Measurements from ENCODE around the gene CCR7. TPM values are rescaled to one million over a fixed set of nuclear protein-coding genes. Genes with fewer than 3 reads are reported as not detected.

CCR7 gene
- total RNA-seq, 1 experiment from 2014 or later, result 0.30 TPM

DNA sequence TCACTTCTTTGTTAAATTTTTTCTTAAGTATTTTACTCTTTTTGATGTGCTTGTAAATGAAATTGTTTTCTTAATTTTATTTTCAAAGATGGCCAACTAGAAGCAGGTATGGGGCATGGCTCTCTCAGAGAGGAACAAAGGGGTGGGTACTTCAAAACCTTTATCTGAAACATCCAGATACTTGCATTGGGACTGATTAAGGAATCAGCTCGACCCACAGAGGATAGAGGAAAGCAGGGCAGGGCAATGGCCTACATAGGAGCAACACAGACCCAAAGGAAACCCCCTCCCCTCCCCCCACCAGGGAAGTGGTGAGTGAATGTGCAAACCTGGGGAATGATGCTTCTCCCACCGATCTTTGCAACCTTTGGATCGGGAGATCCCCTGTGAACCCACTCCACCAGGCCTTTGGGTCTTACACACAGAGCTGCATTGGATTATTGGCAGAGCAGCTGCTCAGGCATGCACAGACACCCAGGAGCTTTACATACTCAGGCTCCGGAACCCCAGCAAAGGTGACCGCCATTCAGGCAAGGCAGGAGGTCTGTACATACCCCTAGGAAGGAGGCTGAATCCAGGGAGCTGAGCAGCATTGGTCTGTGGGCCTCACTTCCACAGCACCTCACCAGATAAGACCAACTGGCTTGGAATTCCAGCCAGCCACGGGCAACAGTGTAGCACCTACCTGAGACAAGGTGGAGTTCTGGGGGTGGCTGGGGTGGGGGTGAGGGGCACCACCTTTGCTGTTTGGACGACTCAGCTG is 3.0 kb upstream of the CCR7 start:
- ChIA-PET POLR2A (ENCODE audit: low non-redundant PET) (no interaction called here), CTCF (no interaction called here)
- no peak overlapping the region for H3K4me3 ChIP-seq (ENCODE audit: low read depth, low read length, poor library complexity, severe bottlenecking)
- H3K4me1 ChIP-seq (ENCODE audit: insufficient read depth, low read length, poor library complexity, severe bottlenecking), result no peaks in the 10 kb centered on the region
- H3K27ac ChIP-seq (ENCODE audit: low read depth, low read length, poor library complexity, severe bottlenecking), result no peak overlapping the region
- no peaks in the 10 kb centered on the region for H3K36me3 ChIP-seq (ENCODE audit: insufficient read depth, low read length, poor library complexity, severe bottlenecking)
- intact Hi-C loops (cut with micrococcal nuclease; ENCODE audit: unreplicated experiment), result loop anchor here (10.0 kb wide), 1 partner anchor 213 kb away; no protein-coding TSS in a partner anchor
- TF ChIP-seq, protein P1, sequence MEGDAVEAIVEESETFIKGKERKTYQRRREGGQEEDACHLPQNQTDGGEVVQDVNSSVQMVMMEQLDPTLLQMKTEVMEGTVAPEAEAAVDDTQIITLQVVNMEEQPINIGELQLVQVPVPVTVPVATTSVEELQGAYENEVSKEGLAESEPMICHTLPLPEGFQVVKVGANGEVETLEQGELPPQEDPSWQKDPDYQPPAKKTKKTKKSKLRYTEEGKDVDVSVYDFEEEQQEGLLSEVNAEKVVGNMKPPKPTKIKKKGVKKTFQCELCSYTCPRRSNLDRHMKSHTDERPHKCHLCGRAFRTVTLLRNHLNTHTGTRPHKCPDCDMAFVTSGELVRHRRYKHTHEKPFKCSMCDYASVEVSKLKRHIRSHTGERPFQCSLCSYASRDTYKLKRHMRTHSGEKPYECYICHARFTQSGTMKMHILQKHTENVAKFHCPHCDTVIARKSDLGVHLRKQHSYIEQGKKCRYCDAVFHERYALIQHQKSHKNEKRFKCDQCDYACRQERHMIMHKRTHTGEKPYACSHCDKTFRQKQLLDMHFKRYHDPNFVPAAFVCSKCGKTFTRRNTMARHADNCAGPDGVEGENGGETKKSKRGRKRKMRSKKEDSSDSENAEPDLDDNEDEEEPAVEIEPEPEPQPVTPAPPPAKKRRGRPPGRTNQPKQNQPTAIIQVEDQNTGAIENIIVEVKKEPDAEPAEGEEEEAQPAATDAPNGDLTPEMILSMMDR (conservative IDR thresholded peaks at IDR 0.05; ENCODE audit: low read depth, low read length), result no peak
- no peak for TF ChIP-seq EZH2 (IDR thresholded peaks at IDR 0.05; ENCODE audit: borderline replicate concordance, low read depth, low read length, poor library complexity, severe bottlenecking)
- H3K9me3 ChIP-seq (ENCODE audit: low read depth, low read length, poor library complexity, severe bottlenecking), result no peaks in the 10 kb centered on the region
- BruUV-seq (replicated peaks), result no TSS peak
- no peaks in the 10 kb centered on the region for H3K27me3 ChIP-seq (replicated peaks; ENCODE audit: insufficient read depth, low read depth, low read length, poor library complexity)
- no peak for DNase-seq (ENCODE audit: low spot score)

DNA sequence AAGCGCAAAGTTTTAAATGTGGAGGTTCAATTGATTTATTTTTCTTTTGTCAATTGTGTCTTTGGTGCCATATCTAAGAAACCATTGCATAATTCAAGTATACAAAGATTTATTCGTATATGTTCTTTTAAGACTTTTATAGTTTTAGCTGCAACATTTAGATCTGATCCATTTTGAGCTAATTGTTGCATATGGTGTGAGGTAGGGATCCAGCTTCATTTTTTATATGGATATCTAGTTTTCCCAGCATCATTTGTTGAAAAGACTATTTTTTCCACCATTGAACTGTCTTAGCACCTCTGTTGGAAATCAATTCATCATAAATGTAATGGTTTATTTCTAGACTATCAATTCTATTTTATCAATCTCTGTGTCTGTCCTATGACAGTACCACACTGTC is 2.1 kb upstream of the CCR7 start:
- no TSS peak for BruUV-seq (replicated peaks)
- no peaks in the 10 kb centered on the region for H3K36me3 ChIP-seq (ENCODE audit: insufficient read depth, low read length, poor library complexity, severe bottlenecking)
- no peaks in the 10 kb centered on the region for H3K9me3 ChIP-seq (ENCODE audit: low read depth, low read length, poor library complexity, severe bottlenecking)
- POLR2A ChIA-PET (ENCODE audit: low non-redundant PET), result no interaction called here
- no peak for DNase-seq (ENCODE audit: low spot score)
- H3K27ac ChIP-seq (ENCODE audit: low read depth, low read length, poor library complexity, severe bottlenecking), result no peak overlapping the region
- H3K27me3 ChIP-seq (replicated peaks; ENCODE audit: insufficient read depth, low read depth, low read length, poor library complexity), result no peaks in the 10 kb centered on the region
- no peaks in the 10 kb centered on the region for H3K4me1 ChIP-seq (ENCODE audit: insufficient read depth, low read length, poor library complexity, severe bottlenecking)
- no peak overlapping the region for H3K4me3 ChIP-seq (ENCODE audit: low read depth, low read length, poor library complexity, severe bottlenecking)
- intact Hi-C loops (cut with micrococcal nuclease; ENCODE audit: unreplicated experiment), result loop anchor here (10.0 kb wide), 1 partner anchor 213 kb away; no protein-coding TSS in a partner anchor
- CTCF ChIA-PET, result no interaction called here
- TF ChIP-seq EZH2 (IDR thresholded peaks at IDR 0.05; ENCODE audit: borderline replicate concordance, low read depth, low read length, poor library complexity, severe bottlenecking), result no peak
- TF ChIP-seq, protein P1 (conservative IDR thresholded peaks at IDR 0.05; ENCODE audit: low read depth, low read length), result no peak

DNA sequence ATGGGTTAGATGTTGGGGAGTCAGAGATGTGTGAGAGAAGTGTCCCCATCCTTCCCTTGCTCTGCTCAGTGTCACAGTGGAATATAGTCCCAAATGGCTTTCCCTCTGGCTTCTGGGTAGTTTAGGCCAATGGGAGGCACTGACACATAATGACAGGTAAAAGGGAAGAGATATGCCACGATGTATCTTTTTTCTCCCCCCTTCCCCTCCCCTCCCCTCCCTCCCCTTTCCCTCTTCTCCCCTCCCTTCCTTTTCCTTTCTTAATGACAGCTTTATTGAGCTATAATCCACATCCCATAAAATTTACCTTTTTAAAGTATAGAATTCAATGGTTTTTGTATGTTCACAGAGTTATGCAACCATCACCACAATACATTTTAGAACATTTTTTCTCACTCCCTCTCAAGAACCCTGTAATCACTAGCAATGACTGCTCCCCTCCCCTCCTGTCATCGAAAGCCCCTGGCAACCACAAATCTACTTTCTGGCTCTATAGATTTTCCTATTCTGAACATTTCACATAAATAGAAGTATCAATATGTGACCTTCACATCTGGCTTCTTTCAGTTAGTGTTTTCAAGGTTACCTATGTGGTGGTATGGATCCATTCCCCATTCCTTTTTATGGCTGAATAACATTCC is 617 bp upstream of the CCR7 start:
- Histone ChIP-seq H3K9me3 (ENCODE audit: low read depth, low read length, poor library complexity, severe bottlenecking) (no peaks in the 10 kb centered on the region), H3K27me3 (replicated peaks; ENCODE audit: insufficient read depth, low read depth, low read length, poor library complexity) (no peaks in the 10 kb centered on the region), H3K4me3 (ENCODE audit: low read depth, low read length, poor library complexity, severe bottlenecking) (no peak overlapping the region), H3K36me3 (ENCODE audit: insufficient read depth, low read length, poor library complexity, severe bottlenecking) (no peaks in the 10 kb centered on the region), H3K4me1 (ENCODE audit: insufficient read depth, low read length, poor library complexity, severe bottlenecking) (no peaks in the 10 kb centered on the region), H3K27ac (ENCODE audit: low read depth, low read length, poor library complexity, severe bottlenecking) (no peak overlapping the region)
- ChIA-PET CTCF (no interaction called here), POLR2A (ENCODE audit: low non-redundant PET) (no interaction called here)
- TF ChIP-seq, protein P1 (conservative IDR thresholded peaks at IDR 0.05; ENCODE audit: low read depth, low read length), result no peak
- no peak for TF ChIP-seq EZH2 (IDR thresholded peaks at IDR 0.05; ENCODE audit: borderline replicate concordance, low read depth, low read length, poor library complexity, severe bottlenecking)
- no peak for DNase-seq (ENCODE audit: low spot score)
- intact Hi-C loops (cut with micrococcal nuclease; ENCODE audit: unreplicated experiment), result loop anchor here (10.0 kb wide), 1 partner anchor 211 kb away; no protein-coding TSS in a partner anchor
- no TSS peak for BruUV-seq (replicated peaks)
